Chondrocyte (in vitro differentiated cells): ENCODE results near the gene CAVIN3. TPM values are rescaled to one million over a fixed set of nuclear protein-coding genes. Genes with fewer than 3 reads are reported as not detected.

ENCODE experiments used
- DNase-seq: peaks from one replicate; pipeline ENCODE4 v3.0.0; 2021; ENCODE audit warnings: mixed read lengths, low spot score
- H3K27ac Mint-ChIP-seq: one replicate; pipeline ENCODE4 v1.8.0; 2021; ENCODE audit warnings: mild to moderate bottlenecking, moderate library complexity, mixed read lengths; ENCODE audit not compliant: unreplicated experiment
- H3K27me3 Mint-ChIP-seq: 2 replicates; pipeline ENCODE4 v1.8.0; 2021; ENCODE audit warnings: low read depth, mixed read lengths
- H3K36me3 Mint-ChIP-seq: 2 replicates; pipeline ENCODE4 v1.8.0; 2021; ENCODE audit warnings: low read depth, mixed read lengths
- H3K4me1 Mint-ChIP-seq: 2 replicates; pipeline ENCODE4 v1.8.0; 2021; ENCODE audit warnings: low read depth, mild to moderate bottlenecking, mixed read lengths
- H3K4me3 Mint-ChIP-seq: one replicate; pipeline ENCODE4 v1.8.0; 2021; ENCODE audit warnings: mild to moderate bottlenecking, moderate library complexity, mixed read lengths; ENCODE audit not compliant: unreplicated experiment
- H3K9me3 Mint-ChIP-seq: 2 replicates; pipeline ENCODE4 v1.8.0; 2021; ENCODE audit warnings: low read depth, mixed read lengths
- total RNA-seq: library from RNA; stranded (reverse); gene quantifications from 3 replicates; pipeline ENCODE4 v1.2.1, GENCODE V29; 2021
- TF ChIP-seq, protein P1 (sequence below): fragments of 200-600 bp; sonication (generic); IDR thresholded peaks from 2 replicates; pipeline ENCODE4 v1.5.0; 2021; ENCODE audit warnings: antibody characterized with exemption, mild to moderate bottlenecking, moderate library complexity

Gene CAVIN3
- total RNA-seq, 1 donor from 2014 or later: 123 TPM

DNA sequence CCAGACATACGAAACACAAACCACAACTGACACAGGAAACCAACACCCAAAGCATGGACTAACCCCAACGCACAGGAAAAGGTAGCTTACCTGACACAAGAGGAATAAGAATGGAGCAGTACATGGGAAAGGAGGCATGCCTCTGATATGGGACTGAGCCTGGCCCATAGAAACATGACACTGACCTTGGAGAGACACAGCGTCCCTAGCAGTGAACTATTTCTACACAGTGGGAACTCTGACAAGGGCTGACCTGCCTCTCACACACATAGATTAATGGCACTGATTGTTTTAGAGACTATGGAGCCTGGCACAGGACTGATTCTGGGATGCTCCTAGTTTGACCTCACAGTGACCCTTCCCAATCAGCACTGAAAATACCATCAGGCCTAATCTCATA is 48.7 kb downstream of the CAVIN3 start:
- no peak overlapping the region for H3K4me3 Mint-ChIP-seq
- H3K9me3 Mint-ChIP-seq: peaks cover 10% of the 10 kb centered on the region
- H3K27me3 Mint-ChIP-seq: peaks cover 27% of the 10 kb centered on the region
- no peak overlapping the region for H3K27ac Mint-ChIP-seq
- H3K36me3 Mint-ChIP-seq: peaks cover 2% of the 10 kb centered on the region
- TF ChIP-seq, protein P1, sequence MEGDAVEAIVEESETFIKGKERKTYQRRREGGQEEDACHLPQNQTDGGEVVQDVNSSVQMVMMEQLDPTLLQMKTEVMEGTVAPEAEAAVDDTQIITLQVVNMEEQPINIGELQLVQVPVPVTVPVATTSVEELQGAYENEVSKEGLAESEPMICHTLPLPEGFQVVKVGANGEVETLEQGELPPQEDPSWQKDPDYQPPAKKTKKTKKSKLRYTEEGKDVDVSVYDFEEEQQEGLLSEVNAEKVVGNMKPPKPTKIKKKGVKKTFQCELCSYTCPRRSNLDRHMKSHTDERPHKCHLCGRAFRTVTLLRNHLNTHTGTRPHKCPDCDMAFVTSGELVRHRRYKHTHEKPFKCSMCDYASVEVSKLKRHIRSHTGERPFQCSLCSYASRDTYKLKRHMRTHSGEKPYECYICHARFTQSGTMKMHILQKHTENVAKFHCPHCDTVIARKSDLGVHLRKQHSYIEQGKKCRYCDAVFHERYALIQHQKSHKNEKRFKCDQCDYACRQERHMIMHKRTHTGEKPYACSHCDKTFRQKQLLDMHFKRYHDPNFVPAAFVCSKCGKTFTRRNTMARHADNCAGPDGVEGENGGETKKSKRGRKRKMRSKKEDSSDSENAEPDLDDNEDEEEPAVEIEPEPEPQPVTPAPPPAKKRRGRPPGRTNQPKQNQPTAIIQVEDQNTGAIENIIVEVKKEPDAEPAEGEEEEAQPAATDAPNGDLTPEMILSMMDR: no peak
- no peak for DNase-seq
- peaks cover 8% of the 10 kb centered on the region for H3K4me1 Mint-ChIP-seq

DNA sequence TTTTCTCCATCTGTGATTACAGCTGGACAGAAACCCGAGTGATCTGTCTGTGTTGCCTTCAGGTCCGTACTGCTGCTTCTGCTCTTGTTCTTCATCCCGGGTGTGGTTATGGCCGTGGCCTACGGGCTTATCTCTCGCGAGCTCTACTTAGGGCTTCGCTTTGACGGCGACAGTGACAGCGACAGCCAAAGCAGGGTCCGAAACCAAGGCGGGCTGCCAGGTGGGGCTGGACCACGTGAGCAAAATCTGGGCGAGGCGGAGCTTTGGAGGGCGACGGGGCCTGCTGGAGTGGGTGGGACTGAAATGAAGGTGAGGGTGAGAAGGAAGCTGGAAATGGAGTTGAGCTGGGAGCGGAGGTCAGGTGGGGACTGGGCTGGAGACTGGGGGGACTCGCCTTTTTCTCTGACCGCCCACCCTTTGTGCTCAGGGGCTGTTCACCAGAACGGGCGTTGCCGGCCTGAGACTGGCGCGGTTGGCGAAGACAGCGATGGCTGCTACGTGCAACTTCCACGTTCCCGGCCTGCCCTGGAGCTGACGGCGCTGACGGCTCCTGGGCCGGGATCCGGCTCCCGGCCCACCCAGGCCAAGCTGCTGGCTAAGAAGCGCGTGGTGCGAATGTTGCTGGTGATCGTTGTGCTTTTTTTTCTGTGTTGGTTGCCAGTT is 49.6 kb downstream of the CAVIN3 start:
- Mint-ChIP-seq H3K27ac (no peak overlapping the region), H3K9me3 (peaks cover 1% of the 10 kb centered on the region), H3K36me3 (no peaks in the 10 kb centered on the region), H3K4me1 (peaks cover 8% of the 10 kb centered on the region), H3K27me3 (peaks cover 22% of the 10 kb centered on the region), H3K4me3 (no peak overlapping the region)
- TF ChIP-seq, protein P1: no peak
- DNase-seq: no peak

DNA sequence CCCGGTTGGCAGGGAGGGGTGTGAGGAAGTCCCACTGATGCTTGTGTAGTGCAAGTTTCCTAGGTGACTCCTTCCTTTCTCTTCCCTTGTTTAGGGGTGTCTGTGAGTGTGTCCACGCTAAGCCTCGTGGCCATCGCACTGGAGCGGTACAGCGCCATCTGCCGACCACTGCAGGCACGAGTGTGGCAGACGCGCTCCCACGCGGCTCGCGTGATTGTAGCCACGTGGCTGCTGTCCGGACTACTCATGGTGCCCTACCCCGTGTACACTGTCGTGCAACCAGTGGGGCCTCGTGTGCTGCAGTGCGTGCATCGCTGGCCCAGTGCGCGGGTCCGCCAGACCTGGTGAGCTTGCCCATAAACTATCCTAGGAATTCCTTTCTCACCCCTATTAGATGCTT is 50.3 kb downstream of the CAVIN3 start:
- Mint-ChIP-seq H3K36me3 (no peaks in the 10 kb centered on the region), H3K4me1 (peaks cover 8% of the 10 kb centered on the region), H3K4me3 (no peak overlapping the region), H3K27ac (no peak overlapping the region), H3K9me3 (no peaks in the 10 kb centered on the region), H3K27me3 (peaks cover 19% of the 10 kb centered on the region)
- TF ChIP-seq, protein P1: no peak
- DNase-seq: no peak

Other genes starting within 250 kb of the CAVIN3 start
- not detected in 3 replicates for gene OR56B4, start 212.8 kb downstream of the CAVIN3 start, total RNA-seq
- gene OR52B2, start 150.2 kb downstream of the CAVIN3 start, total RNA-seq: not detected in 3 replicates
- gene OR52W1, start 121.3 kb downstream of the CAVIN3 start, total RNA-seq: not detected in 3 replicates
- gene C11orf42, start 114.9 kb downstream of the CAVIN3 start, total RNA-seq: not detected in 3 replicates
- gene FHIP1B, start 85.9 kb downstream of the CAVIN3 start, total RNA-seq: 19.8 to 23.1 TPM (median 22.8 TPM) in 3 replicates
- 0.17 to 0.22 TPM in 2 of 3 replicates, not detected in the other for gene CNGA4, start 81.4 kb downstream of the CAVIN3 start, total RNA-seq
- gene CCKBR, start 60.7 kb downstream of the CAVIN3 start, total RNA-seq: not detected in 3 replicates
- gene SMPD1, start 70.0 kb upstream of the CAVIN3 start, total RNA-seq: 81.1 to 102 TPM (median 99.4 TPM) in 3 replicates
- gene APBB1, start 98.6 kb upstream of the CAVIN3 start, total RNA-seq: 34.5 to 42.5 TPM (median 36.4 TPM) in 3 replicates
- gene HPX, start 120.5 kb upstream of the CAVIN3 start, total RNA-seq: 2.6 to 3.8 TPM (median 3.2 TPM) in 3 replicates
- 27.2 to 36.9 TPM (median 27.6 TPM) in 3 replicates for gene TRIM3, start 153.4 kb upstream of the CAVIN3 start, total RNA-seq
- gene ARFIP2, start 160.8 kb upstream of the CAVIN3 start, total RNA-seq: 57.7 to 61.4 TPM (median 57.7 TPM) in 3 replicates
- 27.4 to 34.1 TPM (median 28.7 TPM) in 3 replicates for gene TIMM10B, start 161.0 kb upstream of the CAVIN3 start, total RNA-seq
- 3.8 to 7.4 TPM (median 5.8 TPM) in 3 replicates for gene DNHD1, start 176.8 kb upstream of the CAVIN3 start, total RNA-seq